H1 (cell line): ENCODE measurements around the gene SRP14.

Source experiments
- BCL11A ChIP-seq, 2 experiments: IDR thresholded peaks; one replicate each; pipeline ENCODE4 v1.6.1; 2011; ENCODE audit warnings: low read depth in 2 of 2, low read length in 2 of 2, mild to moderate bottlenecking in 2 of 2
- CBX5 ChIP-seq: fragments of 300-800, 300-1000 bp; sonication (generic); IDR thresholded peaks from 2 replicates; pipeline ENCODE4 v1.7.1; 2016; ENCODE audit warnings: antibody characterized with exemption, low read length, low read depth
- CBX8 ChIP-seq: fragments of 300-800, 300-1000 bp; sonication (generic); IDR thresholded peaks from 2 replicates; pipeline ENCODE4 v1.7.1; 2016; ENCODE audit warnings: low read depth, low read length, borderline replicate concordance
- CEBPB ChIP-seq: IDR thresholded peaks from 2 replicates; pipeline ENCODE4 v1.6.1; 2012; ENCODE audit warnings: low read depth, low read length
- EZH2 ChIP-seq: fragments of 200-600 bp; sonication (generic); IDR thresholded peaks from 2 replicates; pipeline ENCODE4 v1.7.1; 2012; ENCODE audit warnings: low read depth, mild to moderate bottlenecking, moderate library complexity, low read length, inconsistent platforms; ENCODE audit not compliant: severe bottlenecking
- FOSL1 ChIP-seq: IDR thresholded peaks from 2 replicates; pipeline ENCODE4 v1.6.1; 2011; ENCODE audit warnings: mild to moderate bottlenecking, low read depth, low read length, moderate library complexity; ENCODE audit not compliant: insufficient read depth
- JUND ChIP-seq: IDR thresholded peaks from 2 replicates; pipeline ENCODE4 v1.6.1; 2011; ENCODE audit warnings: mild to moderate bottlenecking, improper control_type of control experiment, low read length
- POLR2AphosphoS5 ChIP-seq: IDR thresholded peaks from 2 replicates; pipeline ENCODE4 v1.6.1; 2011; ENCODE audit warnings: low read depth, low read length
- SP1 ChIP-seq: IDR thresholded peaks from 2 replicates; pipeline ENCODE4 v1.6.1; 2011; ENCODE audit warnings: low read depth, low read length
- ZNF274 ChIP-seq: IDR thresholded peaks from 2 replicates; pipeline ENCODE4 v1.7.0; 2012; ENCODE audit warnings: low read length, borderline replicate concordance; ENCODE audit errors: extremely low read depth
- TF ChIP-seq, protein P1 (sequence below), 3 experiments: IDR thresholded peaks; 1 replicate in 2 of 3; 2 replicates in 1 of 3; pipeline versions ENCODE4 v1.5.1 to v1.6.1; 2011; ENCODE audit warnings: low read length in 3 of 3, mild to moderate bottlenecking in 3 of 3, inconsistent platforms in 2 of 3, low read depth in 1 of 3, moderate library complexity in 1 of 3; ENCODE audit not compliant: insufficient read depth in 1 of 3; ENCODE audit errors: control extremely low read depth in 1 of 3

DNA sequence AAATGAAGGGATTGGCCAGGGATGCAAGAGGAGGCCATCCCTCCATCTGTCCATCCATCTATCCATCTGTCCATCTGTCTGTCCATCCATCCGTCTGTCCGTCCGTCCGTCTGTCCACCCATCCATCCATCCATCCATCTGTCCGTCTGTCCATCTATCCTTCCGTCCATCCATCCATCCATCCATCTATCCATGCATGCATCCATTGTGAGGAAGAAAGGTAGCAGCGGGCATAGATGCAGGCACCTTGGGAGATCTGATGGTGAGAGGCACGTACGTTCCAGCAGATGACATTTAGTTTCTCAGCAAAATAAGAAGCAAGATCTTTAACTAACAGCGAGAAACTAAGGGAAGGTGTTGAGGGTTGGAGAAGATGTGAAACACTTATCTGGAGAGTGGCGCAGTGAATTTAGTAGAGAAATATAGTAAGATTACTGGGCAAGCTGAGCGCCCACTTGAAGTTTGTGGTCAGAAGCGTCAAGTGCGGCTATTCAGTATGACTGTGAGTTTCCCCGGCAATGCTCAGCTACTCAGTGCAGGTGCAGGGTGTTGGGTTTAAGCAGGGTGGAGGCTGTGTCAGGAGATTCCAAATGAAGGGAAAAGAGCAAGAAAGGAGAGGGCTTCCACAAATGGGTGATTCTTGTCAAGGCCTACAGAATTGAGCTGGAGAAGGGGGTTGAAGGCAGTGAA lies 22.4 kb upstream of the SRP14 start:
- TF ChIP-seq BCL11A (IDR thresholded peaks at IDR 0.05; ENCODE audit: low read depth in 2 of 2, low read length in 2 of 2): no peak
- TF ChIP-seq EZH2: no peak
- no peak for TF ChIP-seq FOSL1
- TF ChIP-seq CBX8: no peak
- TF ChIP-seq, protein P1, sequence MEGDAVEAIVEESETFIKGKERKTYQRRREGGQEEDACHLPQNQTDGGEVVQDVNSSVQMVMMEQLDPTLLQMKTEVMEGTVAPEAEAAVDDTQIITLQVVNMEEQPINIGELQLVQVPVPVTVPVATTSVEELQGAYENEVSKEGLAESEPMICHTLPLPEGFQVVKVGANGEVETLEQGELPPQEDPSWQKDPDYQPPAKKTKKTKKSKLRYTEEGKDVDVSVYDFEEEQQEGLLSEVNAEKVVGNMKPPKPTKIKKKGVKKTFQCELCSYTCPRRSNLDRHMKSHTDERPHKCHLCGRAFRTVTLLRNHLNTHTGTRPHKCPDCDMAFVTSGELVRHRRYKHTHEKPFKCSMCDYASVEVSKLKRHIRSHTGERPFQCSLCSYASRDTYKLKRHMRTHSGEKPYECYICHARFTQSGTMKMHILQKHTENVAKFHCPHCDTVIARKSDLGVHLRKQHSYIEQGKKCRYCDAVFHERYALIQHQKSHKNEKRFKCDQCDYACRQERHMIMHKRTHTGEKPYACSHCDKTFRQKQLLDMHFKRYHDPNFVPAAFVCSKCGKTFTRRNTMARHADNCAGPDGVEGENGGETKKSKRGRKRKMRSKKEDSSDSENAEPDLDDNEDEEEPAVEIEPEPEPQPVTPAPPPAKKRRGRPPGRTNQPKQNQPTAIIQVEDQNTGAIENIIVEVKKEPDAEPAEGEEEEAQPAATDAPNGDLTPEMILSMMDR (IDR thresholded peaks at IDR 0.05; ENCODE audit: control extremely low read depth in 1 of 3, insufficient read depth in 1 of 3, low read depth in 1 of 3, low read length in 3 of 3): no peak
- TF ChIP-seq CEBPB: no peak
- TF ChIP-seq ZNF274: no peak
- no peak for TF ChIP-seq CBX5
- TF ChIP-seq POLR2AphosphoS5: no peak
- TF ChIP-seq JUND: no peak
- no peak for TF ChIP-seq SP1
